NT2/D1 (cell line): ENCODE results near the gene TMEM129.
"Not testable (repeated sequence)": the region's sequence is repeated elsewhere in the genome, so short reads cannot be mapped to it uniquely, and the experiment has no call there.

Source experiments
- DNase-seq: peaks from one replicate; pipeline ENCODE4 v3.0.0-alpha.2; 2011; ENCODE audit warnings: low read depth, low spot score
- H3K27me3 ChIP-seq: 2 replicates; pipeline ENCODE4 v1.6.0; 2011; ENCODE audit warnings: mild to moderate bottlenecking; ENCODE audit not compliant: insufficient read length, insufficient read depth
- H3K36me3 ChIP-seq: 2 replicates; pipeline ENCODE4 v1.6.1; 2011; ENCODE audit warnings: mild to moderate bottlenecking, low read length, mixed read lengths; ENCODE audit not compliant: insufficient read depth, insufficient read length
- H3K4me1 ChIP-seq: 2 replicates; pipeline ENCODE4 v1.5.1; 2011; ENCODE audit not compliant: insufficient read depth, insufficient read length
- H3K4me3 ChIP-seq: 2 replicates; pipeline ENCODE4 v1.5.1; 2011; ENCODE audit warnings: low read depth; ENCODE audit not compliant: insufficient read length
- H3K9ac ChIP-seq: 2 replicates; pipeline ENCODE4 v1.6.0; 2011; ENCODE audit warnings: low read depth; ENCODE audit not compliant: insufficient read length
- H3K9me3 ChIP-seq: 2 replicates; pipeline ENCODE4 v1.5.1; 2011; ENCODE audit warnings: mild to moderate bottlenecking, low read length; ENCODE audit not compliant: insufficient read depth
- SUZ12 ChIP-seq: IDR thresholded peaks from 2 replicates; pipeline ENCODE4 v1.6.1; 2011; ENCODE audit not compliant: insufficient read length, insufficient read depth; ENCODE audit errors: extremely low read depth
- YY1 ChIP-seq: IDR thresholded peaks from 2 replicates; pipeline ENCODE4 v1.6.1; 2011; ENCODE audit not compliant: insufficient read length, insufficient read depth
- ZNF274 ChIP-seq: IDR thresholded peaks from 2 replicates; pipeline ENCODE4 v1.6.1; 2011; ENCODE audit warnings: mild to moderate bottlenecking, low read depth, low read length

TMEM129 gene

DNA sequence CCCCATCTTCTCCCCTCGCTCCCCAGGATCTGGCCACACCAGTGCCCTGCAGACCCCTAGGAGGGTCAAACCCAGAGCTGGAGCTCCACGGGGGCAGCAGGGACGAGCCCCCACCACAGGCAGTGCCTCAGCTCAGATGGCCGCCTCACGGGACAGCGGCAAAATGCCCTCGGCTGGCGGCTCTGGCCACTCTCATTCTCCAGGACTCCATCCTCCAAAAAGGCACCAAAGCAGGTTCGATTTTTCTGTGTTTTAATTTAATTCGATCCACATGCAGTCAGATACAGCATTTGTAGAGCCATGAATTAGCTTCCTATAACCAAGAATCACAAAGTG lies 45.4 kb downstream of the TMEM129 start:
- DNase-seq = no peak
- no peaks in the 10 kb centered on the region for H3K36me3 ChIP-seq
- no peaks in the 10 kb centered on the region for H3K27me3 ChIP-seq
- TF ChIP-seq SUZ12 (no peak), YY1 (no peak), ZNF274 (no peak)
- no peak overlapping the region for H3K9ac ChIP-seq
- H3K4me3 ChIP-seq = no peak overlapping the region
- peaks cover 8% of the 10 kb centered on the region for H3K4me1 ChIP-seq
- H3K9me3 ChIP-seq = no peaks in the 10 kb centered on the region

DNA sequence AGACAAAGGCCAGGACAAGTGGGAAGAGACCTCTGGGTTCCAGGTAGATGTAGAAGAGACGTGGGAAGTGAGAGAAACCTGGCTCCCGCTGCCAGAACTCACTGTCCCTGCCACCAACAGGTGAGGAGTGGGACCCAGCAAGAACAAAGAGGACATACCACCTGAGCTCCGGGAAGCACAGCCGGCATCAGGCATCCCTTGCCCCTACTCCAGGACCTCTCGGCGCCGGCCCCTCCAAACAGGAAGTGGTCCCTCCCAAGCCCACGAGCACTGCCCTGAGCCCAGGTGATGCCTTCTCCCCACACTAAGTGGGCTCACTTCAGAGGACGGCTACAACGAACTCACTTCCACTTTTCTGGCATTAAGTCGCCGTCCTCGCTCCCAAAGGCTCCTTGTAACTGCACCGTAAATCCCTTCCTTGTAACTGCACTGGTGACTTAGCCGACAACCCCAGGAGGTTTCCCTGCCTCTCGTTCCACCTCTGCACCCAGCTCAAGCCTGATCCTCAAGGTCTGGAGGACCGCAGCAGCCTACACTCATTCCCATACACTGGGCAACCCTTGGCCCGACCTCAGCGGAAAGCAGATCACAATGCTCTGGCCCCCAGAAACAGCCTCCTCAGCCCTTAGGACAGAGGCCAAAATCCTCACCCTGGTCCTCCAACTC lies 45.9 kb downstream of the TMEM129 start:
- TF ChIP-seq SUZ12 = no peak
- no peak for TF ChIP-seq YY1
- no peak for TF ChIP-seq ZNF274
- no peaks in the 10 kb centered on the region for H3K9me3 ChIP-seq
- DNase-seq = no peak
- no peak overlapping the region for H3K4me3 ChIP-seq
- no peak overlapping the region for H3K9ac ChIP-seq
- H3K36me3 ChIP-seq = no peaks in the 10 kb centered on the region
- H3K27me3 ChIP-seq = no peaks in the 10 kb centered on the region
- peaks cover 8% of the 10 kb centered on the region for H3K4me1 ChIP-seq

DNA sequence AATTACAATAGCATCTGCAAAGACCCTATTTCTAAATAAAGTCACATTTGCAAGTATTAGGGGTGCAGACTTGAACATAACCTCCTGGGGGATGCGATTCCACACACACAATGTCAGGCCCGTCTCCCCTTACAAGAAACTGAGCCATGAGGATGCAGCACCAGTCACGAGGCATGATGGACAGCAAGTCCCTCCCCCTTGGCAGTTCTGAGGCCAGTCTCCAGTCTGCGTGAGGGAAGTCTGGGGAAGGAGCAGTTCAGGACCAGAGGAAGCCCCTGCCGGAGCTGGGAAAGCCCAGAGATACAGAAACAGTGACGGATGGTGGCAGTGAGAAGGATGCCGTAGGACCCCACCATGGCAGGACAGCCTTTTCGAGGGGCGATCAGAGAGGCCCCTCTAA lies 46.4 kb downstream of the TMEM129 start:
- peaks cover 8% of the 10 kb centered on the region for H3K4me1 ChIP-seq
- H3K9me3 ChIP-seq = no peaks in the 10 kb centered on the region
- TF ChIP-seq YY1 (no peak), ZNF274 (no peak), SUZ12 (no peak)
- no peak for DNase-seq
- H3K27me3 ChIP-seq = no peaks in the 10 kb centered on the region
- H3K36me3 ChIP-seq = no peaks in the 10 kb centered on the region
- H3K4me3 ChIP-seq = no peak overlapping the region
- no peak overlapping the region for H3K9ac ChIP-seq

DNA sequence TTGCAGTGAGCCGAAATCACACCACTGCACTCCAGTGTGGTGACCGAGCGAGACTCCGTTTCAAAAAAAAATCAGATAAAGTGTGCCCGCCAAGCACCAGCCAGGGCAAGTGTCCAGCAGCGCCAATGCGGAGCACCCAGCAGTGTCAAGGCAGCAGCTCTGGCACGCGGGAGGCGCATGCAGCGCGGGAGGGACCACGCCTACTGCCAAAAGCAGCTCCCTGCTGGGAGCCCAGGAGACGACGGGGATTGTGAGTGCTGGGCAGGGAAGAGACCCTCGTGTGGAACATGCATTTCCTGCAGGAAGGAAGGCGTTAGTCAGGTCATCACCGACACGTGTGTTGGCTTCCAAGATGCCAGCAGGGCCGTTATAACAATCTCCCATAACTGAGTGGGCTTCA lies 47.5 kb downstream of the TMEM129 start:
- Histone ChIP-seq H3K4me3 (no peak overlapping the region), H3K9me3 (no peaks in the 10 kb centered on the region), H3K9ac (no peak overlapping the region), H3K36me3 (no peaks in the 10 kb centered on the region), H3K27me3 (no peaks in the 10 kb centered on the region), H3K4me1 (peaks cover 9% of the 10 kb centered on the region)
- no peak for DNase-seq
- TF ChIP-seq SUZ12 (no peak), YY1 (no peak), ZNF274 (no peak)

DNA sequence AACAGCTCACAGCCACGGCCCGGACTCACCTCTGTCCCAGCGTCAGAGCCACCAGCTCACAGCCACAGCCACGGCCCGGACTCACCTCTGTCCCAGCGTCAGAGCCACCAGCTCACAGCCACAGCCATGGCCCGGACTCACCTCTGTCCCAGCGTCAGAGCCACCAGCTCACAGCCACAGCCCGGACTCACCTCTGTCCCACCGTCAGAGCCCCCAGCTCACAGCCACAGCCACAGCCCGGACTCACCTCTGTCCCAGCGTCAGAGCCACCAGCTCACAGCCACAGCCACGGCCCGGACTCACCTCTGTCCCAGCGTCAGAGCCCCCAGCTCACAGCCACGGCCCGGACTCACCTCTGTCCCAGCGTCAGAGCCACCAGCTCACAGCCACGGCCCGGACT lies 50.1 kb downstream of the TMEM129 start:
- not testable (repeated sequence) for H3K27me3 ChIP-seq, H3K9me3 ChIP-seq, H3K36me3 ChIP-seq, H3K4me3 ChIP-seq, H3K9ac ChIP-seq, H3K4me1 ChIP-seq, DNase-seq

DNA sequence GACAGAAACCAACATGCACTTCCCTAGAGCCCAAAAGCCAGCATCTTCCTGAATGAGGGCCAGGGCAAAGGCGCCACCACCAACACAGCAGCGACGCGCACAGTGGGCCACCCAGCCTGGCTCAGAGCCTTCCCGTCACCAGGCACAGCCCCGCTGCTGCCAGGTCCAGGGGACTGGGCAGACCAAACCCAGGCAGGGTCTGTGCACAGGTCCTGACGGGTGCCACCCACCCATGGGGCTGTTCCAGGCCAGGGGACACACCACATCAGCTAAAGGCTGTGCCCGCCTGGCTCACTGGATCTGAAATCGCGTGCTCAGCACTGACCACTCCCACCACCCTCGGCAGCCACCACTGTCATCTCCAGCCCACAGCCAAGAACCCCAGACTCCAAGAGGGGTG lies 50.8 kb downstream of the TMEM129 start:
- H3K36me3 ChIP-seq = no peaks in the 10 kb centered on the region
- peaks cover 8% of the 10 kb centered on the region for H3K4me1 ChIP-seq
- H3K9ac ChIP-seq = no peak overlapping the region
- H3K27me3 ChIP-seq = no peaks in the 10 kb centered on the region
- no peaks in the 10 kb centered on the region for H3K9me3 ChIP-seq
- no peak for DNase-seq
- TF ChIP-seq ZNF274 (no peak), YY1 (no peak)
- H3K4me3 ChIP-seq = no peak overlapping the region

DNA sequence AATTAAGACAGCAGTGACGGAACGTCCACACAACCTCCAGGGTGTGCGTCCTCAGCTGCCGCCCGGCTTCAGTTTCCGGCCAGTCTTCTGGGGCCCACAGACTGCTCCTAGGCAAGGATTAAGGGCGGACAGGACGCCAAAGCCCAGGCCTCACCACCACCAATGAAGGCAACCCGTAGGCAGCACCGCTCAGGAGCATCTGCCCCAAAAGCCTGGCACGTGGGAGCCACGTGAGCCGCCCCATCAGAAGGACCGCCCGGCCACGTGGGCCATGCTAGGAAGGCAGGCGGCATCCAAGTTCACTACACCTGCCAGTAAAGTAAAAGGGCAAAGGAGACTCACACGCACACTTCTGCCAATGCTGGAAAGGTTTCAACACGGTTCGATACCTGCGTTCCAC lies 51.3 kb downstream of the TMEM129 start:
- Histone ChIP-seq H3K27me3 (no peaks in the 10 kb centered on the region), H3K9ac (no peak overlapping the region), H3K36me3 (no peaks in the 10 kb centered on the region), H3K9me3 (no peaks in the 10 kb centered on the region), H3K4me3 (no peak overlapping the region), H3K4me1 (peaks cover 8% of the 10 kb centered on the region)
- DNase-seq = no peak
- no peak for TF ChIP-seq ZNF274
- TF ChIP-seq SUZ12 = no peak
- no peak for TF ChIP-seq YY1

DNA sequence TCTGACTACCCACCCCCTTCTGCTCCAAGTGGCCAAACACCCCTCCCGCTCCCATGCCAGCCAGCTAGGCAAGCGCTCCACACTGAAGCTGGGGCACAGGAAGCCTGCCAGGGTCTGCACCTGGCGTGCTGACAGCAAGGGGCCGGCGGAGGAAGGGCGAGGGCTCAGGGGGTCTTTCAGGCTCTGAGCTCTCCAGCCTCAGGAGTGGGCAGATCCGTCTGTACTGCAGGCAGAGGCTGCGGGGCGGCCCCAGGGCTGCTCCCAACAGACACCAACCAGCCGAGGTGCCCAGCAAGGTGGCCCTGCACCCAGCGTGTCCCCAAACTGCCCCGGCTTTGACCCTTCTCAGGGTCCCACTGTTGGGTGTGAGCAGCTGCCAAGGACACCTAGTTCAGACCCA lies 51.9 kb downstream of the TMEM129 start:
- DNase-seq = no peak

More for the DNA sequence above, 51.9 kb downstream of the TMEM129 start:
- H3K4me1 ChIP-seq = peaks cover 8% of the 10 kb centered on the region
- H3K4me3 ChIP-seq = no peak overlapping the region
- no peaks in the 10 kb centered on the region for H3K27me3 ChIP-seq
- no peaks in the 10 kb centered on the region for H3K9me3 ChIP-seq
- no peak for TF ChIP-seq SUZ12
- no peak for TF ChIP-seq ZNF274
- H3K36me3 ChIP-seq = no peaks in the 10 kb centered on the region
- H3K9ac ChIP-seq = no peak overlapping the region
